HG03064 (cell line): Measurements from ENCODE around the gene ARHGEF4.
"Not testable (repeated sequence)": the region's sequence is repeated elsewhere in the genome, so short reads cannot be mapped to it uniquely, and the experiment has no call there.

Experiments
- ATAC-seq: cut with Tn5 transposase; IDR thresholded peaks from one replicate; pipeline ENCODE4 v1.9.1; 2021; ENCODE audit warnings: low read depth; ENCODE audit not compliant: unreplicated experiment

Gene ARHGEF4

GRCh38 chr2:130963849-130964793 is 127.4 kb downstream of the ARHGEF4 start:
- no peak for ATAC-seq

GRCh38 chr2:130964931-130965330 is 128.2 kb downstream of the ARHGEF4 start:
- ATAC-seq: no peak

- ATAC-seq: no peak
Measured at GRCh38 chr2:130966149-130966774, 129.5 kb downstream of the ARHGEF4 start.

- ATAC-seq: no peak
Measured at GRCh38 chr2:130966775-130967490, 130.2 kb downstream of the ARHGEF4 start.

- peak; percentile 92 for ATAC-seq
Measured at GRCh38 chr2:130972410-130972809, 135.7 kb downstream of the ARHGEF4 start.

GRCh38 chr2:130975729-130976128 is 139.0 kb downstream of the ARHGEF4 start:
- no peak for ATAC-seq

- no peak for ATAC-seq
Measured at GRCh38 chr2:130976591-130977237, 140.0 kb downstream of the ARHGEF4 start.

- ATAC-seq: no peak
Measured at GRCh38 chr2:130977461-130978050, 140.8 kb downstream of the ARHGEF4 start.

GRCh38 chr2:130981667-130982066 is 145.0 kb downstream of the ARHGEF4 start:
- no peak for ATAC-seq

- ATAC-seq: no peak
Measured at GRCh38 chr2:130985206-130985780, 148.6 kb downstream of the ARHGEF4 start.

GRCh38 chr2:130985831-130986649 is 149.3 kb downstream of the ARHGEF4 start:
- no peak for ATAC-seq

GRCh38 chr2:130986890-130987493 is 150.3 kb downstream of the ARHGEF4 start:
- no peak for ATAC-seq

- ATAC-seq: no peak
Measured at GRCh38 chr2:130987519-130988425, 151.1 kb downstream of the ARHGEF4 start.

GRCh38 chr2:130991446-130991845 is 154.7 kb downstream of the ARHGEF4 start:
- ATAC-seq: not testable (repeated sequence)

- not testable (repeated sequence) for ATAC-seq
Measured at GRCh38 chr2:130992003-130992402, 155.3 kb downstream of the ARHGEF4 start.

- no peak for ATAC-seq
Measured at GRCh38 chr2:130996691-130997090, 160.0 kb downstream of the ARHGEF4 start.

- no peak for ATAC-seq
Measured at GRCh38 chr2:130997198-130997597, 160.5 kb downstream of the ARHGEF4 start.

- no peak for ATAC-seq
Measured at GRCh38 chr2:130998561-130998960, 161.8 kb downstream of the ARHGEF4 start.
